Osteoblast (primary cell): ENCODE results near the gene OSCP1. TPM values are rescaled to one million over a fixed set of nuclear protein-coding genes. Genes with fewer than 3 reads are reported as not detected.

Source experiments
- DNase-seq: peaks from one replicate; pipeline ENCODE4 v3.0.0; 2011; ENCODE audit warnings: low spot score, mixed read lengths; ENCODE audit not compliant: insufficient read length; ENCODE audit errors: missing footprints
- H2AFZ ChIP-seq: 2 replicates; pipeline ENCODE4 v1.6.0; 2011; ENCODE audit warnings: mild to moderate bottlenecking, low read length
- H3K27ac ChIP-seq: 2 replicates; pipeline ENCODE4 v1.5.1; 2011; ENCODE audit warnings: mild to moderate bottlenecking, low read depth, low read length, moderate library complexity
- H3K27me3 ChIP-seq: 2 replicates; pipeline ENCODE4 v1.6.0; 2012; ENCODE audit warnings: mild to moderate bottlenecking, control low read depth, inconsistent platforms, low read length, moderate library complexity; ENCODE audit not compliant: insufficient read depth
- H3K36me3 ChIP-seq: 2 replicates; pipeline ENCODE4 v1.5.1; 2011; ENCODE audit warnings: mild to moderate bottlenecking, low read length, control low read depth, moderate library complexity; ENCODE audit not compliant: insufficient read depth
- H3K4me1 ChIP-seq: 2 replicates; pipeline ENCODE4 v1.5.1; 2011; ENCODE audit warnings: mild to moderate bottlenecking, low read length, control low read depth, moderate library complexity; ENCODE audit not compliant: insufficient read depth
- H3K4me2 ChIP-seq: 2 replicates; pipeline ENCODE4 v1.6.0; 2011; ENCODE audit warnings: mild to moderate bottlenecking, low read length; ENCODE audit not compliant: insufficient read depth
- H3K4me3 ChIP-seq: fragments of 200-600 bp; sonication (generic); 3 replicates; pipeline ENCODE4 v1.5.1; 2012; ENCODE audit warnings: mild to moderate bottlenecking, low read length, inconsistent platforms; ENCODE audit not compliant: insufficient read depth
- H3K79me2 ChIP-seq: 2 replicates; pipeline ENCODE4 v1.6.0; 2012; ENCODE audit warnings: mild to moderate bottlenecking, low read length, control low read depth, inconsistent platforms; ENCODE audit not compliant: insufficient read depth
- H3K9me3 ChIP-seq: 2 replicates; pipeline ENCODE4 v1.5.1; 2011; ENCODE audit warnings: low read depth, low read length, control low read depth
- H4K20me1 ChIP-seq: 2 replicates; pipeline ENCODE4 v1.6.0; 2012; ENCODE audit warnings: mild to moderate bottlenecking, low read length, control low read depth; ENCODE audit not compliant: insufficient read depth
- CTCF ChIP-seq: IDR thresholded peaks from 2 replicates; pipeline ENCODE4 v1.5.1; 2011; ENCODE audit warnings: mild to moderate bottlenecking, low read depth, low read length, moderate library complexity; ENCODE audit errors: extremely low read depth
- total RNA-seq: library from RNA; depleted of rRNA; stranded (reverse); fragments of >200 nt; gene quantifications from 2 replicates; pipeline ENCODE4 v1.2.3, GENCODE V29; 2012

The OSCP1 gene
- total RNA-seq, 1 donor: 14.5 TPM

GRCh38 chr1:36464605-36465393 lies 14.5 kb upstream of the OSCP1 start:
- peak; percentile 87 for DNase-seq
- H4K20me1 ChIP-seq: no peaks in the 10 kb centered on the region
- H3K27me3 ChIP-seq: no peaks in the 10 kb centered on the region
- H3K36me3 ChIP-seq: peaks cover 24% of the 10 kb centered on the region
- peaks cover 14% of the 10 kb centered on the region for H3K79me2 ChIP-seq
- H3K27ac ChIP-seq: peak overlapping the region; percentile 95
- H3K4me2 ChIP-seq: peak overlapping the region; percentile 98
- no peak for TF ChIP-seq CTCF
- no peaks in the 10 kb centered on the region for H3K9me3 ChIP-seq
- H3K4me3 ChIP-seq: peak overlapping the region; percentile 99
- H2AFZ ChIP-seq: peak overlapping the region; percentile 98
- peaks cover 13% of the 10 kb centered on the region for H3K4me1 ChIP-seq

GRCh38 chr1:36463803-36464604 lies 13.8 kb upstream of the OSCP1 start, which contains the start of gene MRPS15:
Gene MRPS15, minus strand, starts transcription at chr1:36464384. Its CDS starts 109 bp downstream, at chr1:36464275.
- H3K9me3 ChIP-seq: no peaks in the 10 kb centered on the region
- peaks cover 25% of the 10 kb centered on the region for H3K36me3 ChIP-seq
- peaks cover 14% of the 10 kb centered on the region for H3K79me2 ChIP-seq
- H3K4me2 ChIP-seq: peak within 1 kb of the TSS; percentile 98
- TF ChIP-seq CTCF: no peak
- DNase-seq: peak; percentile 98
- H3K27me3 ChIP-seq: no peaks in the 10 kb centered on the region
- peaks cover 13% of the 10 kb centered on the region for H3K4me1 ChIP-seq
- peak within 1 kb of the TSS; percentile 98 for H2AFZ ChIP-seq
- H3K4me3 ChIP-seq: peak within 1 kb of the TSS; percentile 99
- no peaks in the 10 kb centered on the region for H4K20me1 ChIP-seq
- H3K27ac ChIP-seq: peak within 1 kb of the TSS; percentile 95

- DNase-seq: no peak
- Histone ChIP-seq H3K4me3 (peak overlapping the region; percentile 99), H3K27ac (peak overlapping the region; percentile 95), H2AFZ (peak overlapping the region; percentile 98), H3K4me2 (peak overlapping the region; percentile 98), H3K27me3 (no peaks in the 10 kb centered on the region), H3K9me3 (no peaks in the 10 kb centered on the region), H3K36me3 (peaks cover 30% of the 10 kb centered on the region), H4K20me1 (no peaks in the 10 kb centered on the region), H3K4me1 (peaks cover 13% of the 10 kb centered on the region), H3K79me2 (peaks cover 14% of the 10 kb centered on the region)
- TF ChIP-seq CTCF: no peak
These were observed 13.2 kb upstream of the OSCP1 start for GRCh38 chr1:36463463-36463802.

- H4K20me1 ChIP-seq: no peaks in the 10 kb centered on the region
- H3K27me3 ChIP-seq: no peaks in the 10 kb centered on the region
- no peaks in the 10 kb centered on the region for H3K9me3 ChIP-seq
- peaks cover 7% of the 10 kb centered on the region for H3K4me1 ChIP-seq
- H2AFZ ChIP-seq: no peak overlapping the region
- no peak overlapping the region for H3K4me3 ChIP-seq
- H3K4me2 ChIP-seq: no peak overlapping the region
- no peak for TF ChIP-seq CTCF
- peaks cover 12% of the 10 kb centered on the region for H3K79me2 ChIP-seq
- DNase-seq: no peak
- peaks cover 55% of the 10 kb centered on the region for H3K36me3 ChIP-seq
- no peak overlapping the region for H3K27ac ChIP-seq
These were observed 8.7 kb upstream of the OSCP1 start for GRCh38 chr1:36458910-36459309.
